Middle frontal gyrus (tissue), 1 donor: Measurements from ENCODE around the gene UBE2E2.
"Not testable (repeated sequence)": the region's sequence is repeated elsewhere in the genome, so short reads cannot be mapped to it uniquely, and the experiment has no call there.

ENCODE experiments used
- DNase-seq: peaks from one replicate; pipeline ENCODE4 v3.0.0-alpha.2; 2015; ENCODE audit warnings: low spot score; ENCODE audit errors: extremely low spot score

The UBE2E2 gene

DNA sequence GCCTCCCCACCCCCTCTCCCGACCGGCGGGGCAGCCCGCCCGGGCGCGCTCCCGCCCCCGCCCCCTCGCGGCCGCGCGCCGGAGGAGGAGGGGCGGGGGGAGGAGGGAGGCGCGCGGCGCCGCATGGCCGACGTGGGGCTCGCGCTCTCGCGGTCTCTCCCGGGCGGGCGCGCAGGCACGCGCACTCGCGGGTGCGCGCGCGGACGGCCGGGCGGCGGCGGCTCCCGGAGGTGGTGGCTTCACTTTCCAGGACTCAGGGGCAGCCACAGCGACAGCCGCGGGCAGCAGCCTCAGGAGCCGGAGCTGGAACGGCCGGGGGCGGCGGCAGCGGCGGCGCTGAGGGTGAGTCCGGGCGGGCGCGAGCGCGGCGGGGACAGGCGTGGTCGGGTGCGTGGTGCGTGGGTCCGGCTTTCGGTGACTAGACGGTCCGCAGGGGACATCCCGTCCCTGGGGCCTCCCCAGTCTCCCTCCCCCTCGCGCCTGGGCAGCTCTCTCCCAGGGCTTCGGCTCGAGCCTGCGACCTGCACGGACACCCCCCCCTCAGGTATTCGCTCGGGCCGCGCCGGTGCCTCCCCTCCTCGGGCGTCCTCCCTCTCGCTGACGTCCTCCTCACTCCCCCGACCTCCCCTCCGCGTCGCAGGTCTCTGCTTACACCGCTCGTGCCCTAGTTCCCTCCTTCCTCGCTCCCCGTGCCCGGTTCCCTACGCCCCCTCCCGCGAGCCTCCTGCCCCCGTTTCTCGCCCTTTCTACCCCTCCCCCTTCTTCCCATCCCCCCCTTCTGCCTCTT lies at the start of gene UBE2E2:
UBE2E2 (plus strand) TSS at position 407 of the 787 bp plus-strand sequence.
- DNase-seq = peak; percentile 61

DNA sequence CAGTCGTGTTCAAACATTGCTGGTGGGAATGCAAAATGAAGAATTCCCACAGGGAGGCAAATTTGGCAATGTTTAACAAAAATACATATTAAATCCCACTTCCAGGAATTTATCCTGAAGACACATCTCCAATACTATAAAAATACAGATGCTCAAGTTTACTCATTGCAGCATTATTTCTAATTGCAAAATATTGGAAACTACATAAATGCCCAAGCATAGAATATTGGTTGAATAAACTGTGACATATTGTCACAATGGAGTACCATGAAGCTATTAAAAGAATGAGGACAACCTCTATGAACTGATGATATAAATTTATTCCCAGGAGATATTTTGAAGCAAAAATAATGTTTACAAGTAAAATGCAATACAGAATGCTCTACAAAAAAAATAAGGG lies 49.7 kb upstream of the UBE2E2 start:
- no peak for DNase-seq

DNA sequence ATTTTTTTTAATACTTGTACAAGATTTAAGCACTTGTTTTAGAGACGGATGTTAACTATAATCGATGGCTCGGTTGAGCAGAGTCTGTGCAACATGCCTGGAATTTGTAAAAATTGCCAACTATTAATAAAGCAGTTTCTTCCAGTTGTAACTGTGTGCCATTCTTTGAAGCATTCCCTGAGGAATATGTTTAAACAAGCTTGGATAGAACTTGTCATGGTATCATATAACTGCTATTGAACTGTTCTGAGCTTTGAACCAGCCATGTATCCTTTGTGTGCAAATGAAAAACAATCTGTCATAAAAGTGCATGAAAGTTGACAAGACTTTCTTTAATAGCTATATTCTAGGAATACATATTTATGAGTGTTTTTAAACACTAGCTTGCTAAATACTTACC lies 45.8 kb upstream of the UBE2E2 start:
- no peak for DNase-seq

DNA sequence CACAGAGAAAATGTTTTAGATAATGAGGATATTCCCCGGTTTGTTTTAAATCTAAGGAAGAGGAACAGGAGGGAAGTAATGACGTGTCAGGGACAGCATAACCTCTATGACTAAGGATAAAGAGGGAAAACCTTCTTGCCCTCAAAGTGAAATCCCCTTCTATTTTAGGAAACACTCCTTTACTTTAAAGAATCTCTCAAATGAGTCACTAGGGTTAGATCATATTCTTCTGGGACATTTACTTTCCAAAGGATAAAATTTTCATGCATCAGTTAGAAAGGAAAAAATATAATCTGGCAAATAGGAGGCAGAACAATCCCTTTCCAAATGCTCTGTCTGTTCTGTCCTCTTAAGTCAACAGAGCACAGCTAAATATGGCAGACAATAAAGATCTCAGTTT lies 43.2 kb upstream of the UBE2E2 start:
- no peak for DNase-seq

DNA sequence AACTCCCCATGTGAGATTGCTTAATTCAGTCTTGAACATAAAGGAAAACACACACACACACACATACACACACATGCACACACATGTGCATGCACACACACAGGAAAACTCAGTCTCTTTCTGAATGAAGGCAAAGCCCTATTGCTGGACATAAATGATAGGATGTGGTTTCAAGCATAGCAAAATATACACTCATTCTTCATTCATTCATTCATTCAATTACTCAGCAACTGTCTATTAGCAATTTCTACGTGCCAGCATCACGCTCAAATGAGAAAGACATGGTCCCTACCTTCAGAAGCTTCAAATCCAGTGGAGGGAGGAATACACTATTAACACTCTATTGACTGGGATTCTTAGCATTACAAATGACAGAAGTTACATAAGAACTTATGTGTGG lies 41.8 kb upstream of the UBE2E2 start:
- no peak for DNase-seq

DNA sequence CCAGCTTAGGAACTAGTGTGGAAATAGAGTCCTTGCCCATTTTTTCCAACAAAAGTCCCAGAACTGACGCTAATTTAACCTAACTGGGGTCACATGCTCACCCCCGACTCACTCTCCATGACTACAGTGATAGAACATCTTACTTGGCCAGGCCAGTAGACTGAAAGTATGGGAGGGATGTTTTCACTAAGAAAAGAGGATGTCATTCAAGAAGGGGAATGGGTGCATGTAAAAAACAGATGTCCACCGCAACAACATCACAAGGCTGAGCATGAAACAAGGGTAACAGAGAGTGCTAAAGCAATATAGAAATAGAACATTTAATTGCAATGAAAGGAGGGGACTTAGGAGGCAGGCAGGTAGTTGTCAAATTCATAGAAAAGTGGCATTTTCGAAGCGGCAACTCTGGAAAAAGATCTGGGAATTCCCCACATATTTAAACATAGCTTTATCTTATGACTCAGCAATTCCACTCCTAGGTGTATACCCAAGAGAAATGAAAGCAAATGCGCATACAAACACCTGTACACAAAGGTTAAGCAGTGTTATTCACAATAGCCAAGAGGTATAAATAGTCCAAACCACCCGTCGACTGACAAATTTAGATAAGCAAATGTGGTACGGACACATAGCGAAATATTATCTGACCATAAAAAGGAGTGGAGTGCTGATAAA lies 41.1 kb upstream of the UBE2E2 start:
- DNase-seq = no peak

DNA sequence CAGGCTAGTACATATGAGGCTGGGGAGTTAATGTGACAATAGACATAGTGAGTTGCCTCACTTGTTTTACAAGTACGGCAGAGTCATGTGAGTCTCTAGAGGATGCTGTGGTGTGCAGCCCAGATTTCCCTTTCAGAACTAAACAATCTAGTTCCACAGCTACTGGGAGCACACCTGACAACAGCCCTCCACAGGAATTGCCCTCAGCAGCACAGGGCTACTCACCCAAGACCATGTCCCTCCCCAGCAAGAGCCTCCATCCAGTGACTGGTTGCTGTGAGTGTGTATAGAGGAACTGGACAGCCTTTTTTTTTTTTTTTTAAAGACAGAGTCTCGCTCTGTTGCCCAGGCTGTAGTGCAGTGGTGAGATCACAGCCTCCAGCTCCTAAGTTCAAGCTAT lies 40.2 kb upstream of the UBE2E2 start:
- no peak for DNase-seq

DNA sequence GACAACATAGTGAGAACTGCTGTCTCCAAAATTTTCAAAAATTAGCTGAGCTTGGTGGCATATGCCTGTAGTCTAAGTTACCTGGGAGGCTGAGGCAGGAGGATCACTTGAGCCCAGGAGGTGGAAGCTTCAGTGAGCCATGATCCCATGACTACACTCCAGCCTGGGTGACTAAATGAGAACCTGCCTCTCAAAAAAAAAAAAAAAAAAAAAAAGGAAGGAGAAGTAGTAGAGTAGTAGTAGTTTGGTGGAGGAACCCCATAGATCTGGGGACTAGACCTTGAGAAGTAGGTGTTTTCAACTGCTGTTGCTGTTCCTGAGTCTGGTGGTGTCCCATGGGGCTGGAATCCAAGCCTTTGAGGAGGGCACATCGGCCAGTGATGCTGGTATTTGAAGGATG lies 38.4 kb upstream of the UBE2E2 start:
- DNase-seq = no peak

DNA sequence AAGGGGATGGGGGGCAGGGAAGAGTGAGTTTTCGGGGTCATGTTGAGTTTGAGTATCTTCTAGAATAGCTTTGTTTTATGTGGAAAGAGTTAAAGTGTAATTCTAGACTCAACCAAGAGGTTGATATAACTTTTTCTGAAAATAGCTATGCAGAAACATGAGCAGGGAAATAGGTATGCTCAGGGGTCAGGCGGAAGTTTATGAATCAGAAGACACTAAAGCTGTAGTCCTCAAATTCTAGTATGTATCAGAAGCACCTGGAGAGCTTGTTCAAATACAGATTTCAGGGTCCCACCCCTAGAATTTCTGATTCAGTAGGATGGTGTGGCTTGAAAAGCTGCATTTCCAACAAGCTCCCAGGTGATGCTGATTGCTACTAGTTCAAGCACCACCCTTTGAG lies 37.6 kb upstream of the UBE2E2 start:
- DNase-seq = no peak

DNA sequence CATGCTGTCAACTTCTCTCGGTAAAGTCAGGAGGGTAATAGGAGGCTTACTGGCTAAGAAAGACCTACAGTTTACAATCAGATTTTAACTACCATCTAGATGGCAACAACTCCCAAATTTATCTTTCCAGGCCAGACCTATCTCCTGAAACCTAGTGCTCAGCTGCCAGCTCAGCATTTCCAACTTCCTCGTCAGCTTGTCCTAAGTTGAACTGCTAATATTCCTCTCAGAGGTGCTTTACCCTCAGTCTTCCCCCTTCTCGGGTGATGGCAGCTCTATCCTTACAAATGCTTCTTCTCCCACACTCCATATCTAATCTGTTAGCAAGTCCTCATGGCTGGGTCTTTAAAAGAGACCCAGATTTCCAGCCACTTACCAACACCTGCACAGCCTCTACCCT lies 36.9 kb upstream of the UBE2E2 start:
- DNase-seq = no peak

DNA sequence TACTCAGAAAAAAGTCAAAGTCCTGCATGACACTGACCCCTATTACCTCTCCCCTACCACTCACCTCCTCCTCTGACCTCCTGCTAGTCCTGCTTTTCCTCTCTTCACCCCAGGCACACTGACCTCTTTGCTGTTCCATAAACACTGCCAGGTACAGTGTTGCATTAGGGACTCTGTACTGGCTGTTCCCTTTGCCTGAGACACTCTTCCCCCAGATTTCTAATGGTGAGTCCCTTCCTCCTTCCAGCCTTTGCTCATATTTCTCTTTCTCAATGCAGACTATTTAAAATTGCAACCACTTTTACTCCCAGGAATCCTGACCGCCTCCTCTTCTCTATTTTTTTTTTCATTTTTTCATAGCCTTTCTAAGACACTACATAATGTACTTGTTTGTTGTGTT lies 36.3 kb upstream of the UBE2E2 start:
- no peak for DNase-seq

DNA sequence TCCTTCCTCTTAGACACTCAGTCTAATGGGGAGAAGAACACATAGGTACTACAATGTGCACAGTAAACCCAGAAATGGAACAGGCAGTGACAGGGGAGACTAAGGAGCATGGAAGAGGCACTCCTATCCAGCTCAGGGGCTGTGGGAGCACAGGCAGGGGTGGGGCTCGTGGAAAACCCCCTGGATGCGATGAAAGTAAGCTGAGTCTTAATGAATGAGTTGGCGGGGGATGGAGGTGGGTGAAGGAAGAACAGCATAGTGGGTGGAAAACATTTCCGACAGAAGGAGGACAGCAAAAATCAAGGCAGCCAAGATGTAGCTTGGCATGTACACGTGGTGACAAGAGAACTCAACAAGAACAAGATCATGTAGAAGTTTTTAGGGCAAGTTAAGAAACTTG lies 33.6 kb upstream of the UBE2E2 start:
- no peak for DNase-seq

DNA sequence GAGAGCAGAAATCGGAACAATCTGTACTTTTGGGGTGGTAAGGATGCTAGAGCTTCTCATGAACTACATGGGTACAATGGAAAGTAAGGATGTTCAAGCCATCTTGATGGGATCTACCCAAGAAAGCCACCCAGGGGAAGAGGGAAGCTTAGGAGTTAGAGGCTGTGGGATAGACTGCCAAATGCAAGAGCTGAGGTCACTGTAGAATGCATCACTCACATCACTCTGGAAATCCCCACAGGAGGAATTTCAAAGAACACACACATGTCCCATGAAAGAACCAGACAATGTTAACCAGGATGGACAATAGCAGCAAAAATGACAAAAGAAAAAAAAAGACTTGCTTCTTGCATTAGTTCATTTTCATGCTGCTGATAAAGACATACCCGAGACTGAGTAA lies 32.8 kb upstream of the UBE2E2 start:
- no peak for DNase-seq

DNA sequence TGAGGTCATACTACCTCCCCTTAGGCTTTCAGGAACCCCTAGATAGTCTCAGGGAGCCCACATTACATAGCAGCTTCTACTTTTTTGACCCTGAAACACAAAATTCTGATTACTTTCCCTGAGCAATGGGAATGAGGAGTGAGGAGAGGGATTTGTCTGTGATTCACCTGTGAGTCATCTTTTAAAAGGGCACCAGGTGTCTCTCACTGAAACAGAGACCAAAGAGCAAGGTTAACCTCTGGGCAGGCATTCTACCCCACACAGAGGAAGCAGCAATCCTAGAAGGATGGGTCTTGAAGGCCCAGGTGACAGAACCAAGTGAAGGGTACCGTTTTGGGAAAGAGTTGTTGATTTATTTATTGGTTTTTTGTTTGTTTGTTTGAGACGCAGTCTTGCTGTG lies 31.1 kb upstream of the UBE2E2 start:
- DNase-seq = no peak

DNA sequence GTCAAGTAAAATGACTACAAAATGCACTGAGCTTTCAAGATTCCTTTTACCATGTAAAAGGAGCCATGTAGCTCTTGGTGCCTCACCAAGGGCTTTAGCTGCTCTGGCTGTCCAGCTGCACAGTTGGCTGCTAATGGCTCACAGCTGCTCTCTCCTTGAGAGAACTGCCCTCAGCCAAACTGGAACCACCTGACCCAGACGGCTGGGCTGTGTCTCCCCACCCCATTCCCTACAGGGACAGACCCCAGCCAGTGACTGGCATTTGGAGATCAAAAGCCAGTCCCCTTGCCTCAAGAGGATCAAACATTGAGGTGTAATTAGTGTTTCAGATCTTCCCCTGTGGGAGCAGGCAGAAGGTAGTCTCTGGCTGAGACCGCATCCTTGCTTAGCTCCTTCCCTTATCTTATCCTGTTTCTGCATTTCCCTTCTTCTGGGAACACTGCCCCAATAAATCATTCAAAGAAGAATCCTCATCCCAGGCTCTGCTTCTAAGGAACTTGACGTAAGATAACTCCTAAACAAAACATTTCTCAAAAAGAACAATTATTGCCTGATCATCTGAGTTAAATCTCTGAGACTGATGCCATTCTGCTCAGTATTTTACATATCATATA lies 28.6 kb upstream of the UBE2E2 start:
- DNase-seq = no peak

DNA sequence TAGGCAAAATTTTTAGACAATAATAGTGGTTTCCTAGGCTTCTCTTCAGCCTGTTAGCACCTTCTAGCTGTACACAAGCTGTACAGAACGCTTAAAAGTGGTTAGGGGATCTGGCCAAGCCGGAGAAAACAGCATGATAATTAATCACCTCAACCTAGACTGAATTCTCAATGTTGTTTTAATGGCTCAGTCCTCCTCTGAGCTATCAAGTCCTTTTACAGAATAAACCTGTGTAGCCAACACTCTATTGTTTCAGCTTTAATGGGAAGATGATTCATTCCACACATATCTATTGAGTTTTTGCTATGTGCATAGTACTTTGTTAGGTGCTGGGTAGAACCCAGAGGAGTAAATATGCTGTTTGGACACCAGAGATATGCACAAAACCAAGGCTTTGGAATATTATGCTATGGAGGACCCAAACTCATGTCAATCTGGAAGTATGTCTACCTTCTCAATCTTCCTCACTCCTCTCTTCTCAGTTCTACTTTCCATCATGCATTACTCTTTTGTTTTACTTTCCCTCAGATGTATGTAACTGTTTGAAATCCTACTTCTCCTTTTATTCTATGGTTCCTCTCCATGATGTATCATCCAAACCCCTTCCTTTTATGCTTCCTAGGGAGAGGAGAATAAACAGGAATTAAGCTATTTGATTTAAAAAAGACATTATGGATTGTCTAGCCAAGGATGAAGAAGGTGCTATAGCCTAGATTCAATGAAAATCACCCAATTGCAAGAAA lies 27.6 kb upstream of the UBE2E2 start:
- no peak for DNase-seq

DNA sequence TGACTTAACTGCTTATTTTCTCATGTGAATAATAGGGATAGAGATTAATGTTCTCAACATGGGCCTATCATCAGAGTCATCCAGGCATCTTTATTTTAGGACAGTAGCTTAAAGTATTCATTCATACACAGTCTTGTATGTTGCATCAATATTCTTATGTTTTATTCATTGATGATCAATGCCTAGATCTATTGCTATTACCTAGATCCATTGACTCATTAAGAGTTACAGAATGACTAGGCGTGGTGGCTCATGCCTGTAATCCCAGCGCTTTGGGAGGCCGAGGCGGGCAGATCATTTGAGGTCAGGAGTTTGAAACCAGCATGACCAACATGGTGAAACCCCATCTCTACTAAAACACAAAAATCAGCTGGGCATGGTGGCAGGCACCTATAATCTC lies 26.3 kb upstream of the UBE2E2 start:
- DNase-seq = not testable (repeated sequence)

DNA sequence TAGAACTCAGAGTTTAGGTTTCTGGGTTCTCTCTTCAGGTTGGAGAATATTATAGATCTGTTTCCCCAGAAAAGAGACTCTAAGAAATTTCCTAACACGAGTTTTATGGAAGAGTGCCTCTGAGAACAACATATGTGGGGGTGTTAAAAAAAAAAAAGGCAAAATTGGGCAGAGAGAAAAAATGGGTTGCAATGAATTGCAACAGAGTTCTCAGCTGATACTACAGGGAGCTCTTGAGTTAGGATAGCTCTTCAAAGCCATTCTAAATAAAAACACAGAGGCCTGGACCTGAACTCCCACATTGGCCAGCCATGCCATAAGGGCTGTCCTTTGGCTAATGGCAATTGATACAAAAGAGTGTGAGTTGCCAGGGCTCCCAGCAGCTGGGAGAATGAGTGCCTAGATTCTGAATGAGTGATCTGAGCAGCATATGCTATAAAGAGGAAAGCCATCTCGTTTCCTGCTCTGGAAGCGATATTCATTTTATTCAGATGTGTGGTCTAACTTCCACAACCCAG lies 20.1 kb upstream of the UBE2E2 start:
- no peak for DNase-seq

DNA sequence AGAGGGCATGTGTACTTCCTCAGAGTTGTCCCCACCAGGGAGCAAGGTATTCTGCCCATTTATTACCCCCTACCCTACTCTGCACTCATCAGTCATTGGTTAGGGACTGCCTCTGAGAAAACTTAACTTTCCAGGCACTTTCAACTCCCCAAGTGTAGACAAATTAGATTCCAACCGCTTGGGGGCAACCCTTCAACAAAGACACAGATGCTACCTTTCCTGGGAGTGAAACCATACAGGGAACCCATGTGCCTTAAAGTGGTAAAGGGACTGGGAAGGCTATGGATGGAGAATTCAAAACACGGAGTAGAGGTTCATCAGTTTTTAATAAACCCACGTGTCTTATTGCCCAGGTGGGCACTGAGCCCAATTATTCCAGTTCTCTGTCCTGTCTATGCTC lies 19.4 kb upstream of the UBE2E2 start:
- no peak for DNase-seq

DNA sequence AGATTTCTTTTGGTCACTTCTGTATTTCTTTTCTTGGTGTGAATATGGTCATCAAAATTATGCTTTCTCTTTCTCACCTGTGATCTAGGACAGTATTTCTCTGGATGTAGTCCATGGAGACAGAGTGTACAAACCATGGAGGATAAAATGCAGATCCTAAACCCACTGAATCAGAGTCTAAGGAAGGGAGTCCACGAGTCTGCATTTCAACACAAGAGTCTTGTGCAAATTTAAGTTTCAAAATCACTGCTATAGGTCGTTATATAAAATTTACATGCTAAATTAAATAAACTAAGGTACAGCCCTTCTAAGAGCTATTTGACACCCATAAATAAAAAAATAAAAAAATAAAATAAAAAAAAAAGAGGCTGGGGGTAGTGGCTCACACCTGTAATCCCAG lies 17.3 kb upstream of the UBE2E2 start:
- DNase-seq = no peak

DNA sequence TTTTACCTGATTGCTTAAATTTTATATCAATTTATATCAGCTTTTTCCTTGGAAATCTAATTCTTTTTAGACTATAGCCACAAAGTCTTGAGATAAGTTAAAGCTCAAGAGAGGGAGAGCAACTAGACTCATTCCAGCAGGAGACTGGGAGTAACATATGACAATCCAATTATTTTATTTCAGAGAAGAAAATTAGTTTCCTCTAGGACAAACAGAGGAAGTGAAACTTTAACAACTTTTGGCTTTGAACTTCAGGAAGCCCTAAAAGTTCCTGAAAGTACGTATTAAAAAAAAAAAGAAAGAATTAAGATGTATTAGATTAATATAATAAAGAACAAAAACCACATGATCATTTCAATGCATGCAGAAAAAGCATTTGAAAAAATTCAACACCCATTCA lies 13.9 kb upstream of the UBE2E2 start:
- DNase-seq = no peak

DNA sequence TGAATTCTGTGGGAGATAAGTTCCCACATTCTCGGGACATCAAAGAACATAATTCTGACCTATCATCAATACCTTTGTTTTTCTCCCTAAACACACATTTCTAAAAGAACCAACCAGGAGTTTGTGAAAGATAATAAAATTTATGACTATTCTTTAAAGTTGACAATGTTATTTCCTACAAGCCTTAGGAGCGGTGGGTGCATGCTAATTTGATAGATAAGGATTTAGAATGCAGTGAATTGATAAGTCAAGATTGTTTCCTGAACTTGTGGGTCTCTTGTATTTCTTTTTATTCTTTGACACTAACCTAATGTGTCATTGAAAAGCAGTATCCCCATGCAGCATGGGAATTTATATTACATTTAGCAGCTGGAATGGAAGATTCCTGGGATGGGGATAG lies 10.3 kb upstream of the UBE2E2 start:
- DNase-seq = no peak
